ENCODE results near the gene FGFR3.

FGFR3 gene

GRCh38 chr4:1759170-1759817 is 33.8 kb upstream of the FGFR3 start:
- no peak overlapping the region for H3K4me2 ChIP-seq (ENCODE audit: low read depth, low read length)

GRCh38 chr4:1759818-1760223 is 33.3 kb upstream of the FGFR3 start:
- Histone ChIP-seq H4K20me1 (ENCODE audit: insufficient read depth, low read length) (no peaks in the 10 kb centered on the region), H3K9ac (ENCODE audit: low read length) (no peak overlapping the region), H3K36me3 (replicated peaks; ENCODE audit: insufficient read depth, low read length) (no peaks in the 10 kb centered on the region), H3K4me3 (ENCODE audit: low read length) (no peak overlapping the region), H2AFZ (ENCODE audit: low read length) (no peak overlapping the region), H3K27ac (ENCODE audit: low read length) (no peak overlapping the region), H3K27me3 (replicated peaks; ENCODE audit: insufficient read depth, low read length) (peaks cover 88% of the 10 kb centered on the region), H3F3A (ENCODE audit: insufficient read depth, low read length) (no peaks in the 10 kb centered on the region), H3K4me2 (ENCODE audit: low read depth, low read length) (no peak overlapping the region), H3K79me2 (ENCODE audit: low read length) (no peaks in the 10 kb centered on the region), H3K9me2 (replicated peaks; ENCODE audit: insufficient read depth, low read length) (no peaks in the 10 kb centered on the region), H3K9me3 (replicated peaks; ENCODE audit: insufficient read depth, low read length) (no peaks in the 10 kb centered on the region), H3K4me1 (ENCODE audit: low read length) (no peaks in the 10 kb centered on the region)
- TF ChIP-seq EZH2phosphoT487 (IDR thresholded peaks at IDR 0.05; ENCODE audit: low read length): no peak
- TF ChIP-seq CTCF (IDR thresholded peaks at IDR 0.05; ENCODE audit: low read length): 0 out of 2 replicates have a peak, but pooled peaks have one; percentile 4
- DNase-seq: no peak

More at GRCh38 chr4:1759170-1759817, 33.8 kb upstream of the FGFR3 start:
- TF ChIP-seq CTCF (IDR thresholded peaks at IDR 0.05; ENCODE audit: low read length) (no peak), EZH2 (optimal IDR thresholded peaks at IDR 0.05; ENCODE audit: low read depth, low read length) (no peak), EZH2phosphoT487 (IDR thresholded peaks at IDR 0.05; ENCODE audit: low read length) (no peak)
- Histone ChIP-seq H3K27me3 (replicated peaks; ENCODE audit: insufficient read depth, low read length) (peaks cover 88% of the 10 kb centered on the region), H3K4me3 (ENCODE audit: low read length) (no peak overlapping the region), H3K27ac (ENCODE audit: low read length) (no peak overlapping the region), H3K79me2 (ENCODE audit: low read length) (no peaks in the 10 kb centered on the region), H3K9me3 (replicated peaks; ENCODE audit: insufficient read depth, low read length) (no peaks in the 10 kb centered on the region), H3K9me2 (replicated peaks; ENCODE audit: insufficient read depth, low read length) (no peaks in the 10 kb centered on the region), H2AFZ (ENCODE audit: low read length) (no peak overlapping the region), H4K20me1 (ENCODE audit: insufficient read depth, low read length) (no peaks in the 10 kb centered on the region), H3F3A (ENCODE audit: insufficient read depth, low read length) (no peaks in the 10 kb centered on the region), H3K9ac (ENCODE audit: low read length) (no peak overlapping the region), H3K36me3 (replicated peaks; ENCODE audit: insufficient read depth, low read length) (no peaks in the 10 kb centered on the region), H3K4me1 (ENCODE audit: low read length) (no peaks in the 10 kb centered on the region)
- no peak for DNase-seq

- Histone ChIP-seq H3F3A (ENCODE audit: insufficient read depth, low read length) (no peaks in the 10 kb centered on the region), H3K27ac (ENCODE audit: low read length) (no peak overlapping the region), H3K9me2 (replicated peaks; ENCODE audit: insufficient read depth, low read length) (no peaks in the 10 kb centered on the region), H3K36me3 (replicated peaks; ENCODE audit: insufficient read depth, low read length) (no peaks in the 10 kb centered on the region), H3K9me3 (replicated peaks; ENCODE audit: insufficient read depth, low read length) (no peaks in the 10 kb centered on the region), H3K27me3 (replicated peaks; ENCODE audit: insufficient read depth, low read length) (peaks cover 88% of the 10 kb centered on the region), H2AFZ (ENCODE audit: low read length) (no peak overlapping the region), H3K4me2 (ENCODE audit: low read depth, low read length) (no peak overlapping the region), H3K79me2 (ENCODE audit: low read length) (no peaks in the 10 kb centered on the region), H4K20me1 (ENCODE audit: insufficient read depth, low read length) (no peaks in the 10 kb centered on the region), H3K4me1 (ENCODE audit: low read length) (no peaks in the 10 kb centered on the region), H3K9ac (ENCODE audit: low read length) (no peak overlapping the region), H3K4me3 (ENCODE audit: low read length) (no peak overlapping the region)
- TF ChIP-seq EZH2 (optimal IDR thresholded peaks at IDR 0.05; ENCODE audit: low read depth, low read length) (no peak), EZH2phosphoT487 (IDR thresholded peaks at IDR 0.05; ENCODE audit: low read length) (no peak), CTCF (IDR thresholded peaks at IDR 0.05; ENCODE audit: low read length) (no peak)
- DNase-seq: no peak
Observed at GRCh38 chr4:1760521-1761071, 32.5 kb upstream of the FGFR3 start.
